GM19328 (cell line): ENCODE data around the gene FRAT1.
"Not testable (repeated sequence)": the region's sequence is repeated elsewhere in the genome, so short reads cannot be mapped to it uniquely, and the experiment has no call there.

ENCODE experiments used
- ATAC-seq: cut with Tn5 transposase; IDR thresholded peaks from one replicate; pipeline ENCODE4 v1.9.1; 2021; ENCODE audit warnings: mild to moderate bottlenecking, moderate library complexity; ENCODE audit not compliant: unreplicated experiment

The FRAT1 gene

GRCh38 chr10:97318772-97319651, at the start of gene FRAT1:
TSS of gene FRAT1 (plus strand) at chr10:97319271. CDS start at chr10:97319454, 183 bp downstream.
- peak; percentile 80 for ATAC-seq

- no peak for ATAC-seq
Measured at GRCh38 chr10:97270523-97271154, 48.4 kb upstream of the FRAT1 start.

GRCh38 chr10:97273700-97274099, 45.4 kb upstream of the FRAT1 start:
- no peak for ATAC-seq

GRCh38 chr10:97274828-97275227, 44.2 kb upstream of the FRAT1 start:
- no peak for ATAC-seq

- no peak for ATAC-seq
Measured at GRCh38 chr10:97277551-97277950, 41.5 kb upstream of the FRAT1 start.

- no peak for ATAC-seq
Measured at GRCh38 chr10:97278491-97278989, 40.5 kb upstream of the FRAT1 start.

- ATAC-seq: no peak
Measured at GRCh38 chr10:97279121-97279815, 39.8 kb upstream of the FRAT1 start.

- ATAC-seq: no peak
Measured at GRCh38 chr10:97280783-97281182, 38.3 kb upstream of the FRAT1 start.

GRCh38 chr10:97290076-97290475, 29.0 kb upstream of the FRAT1 start:
- not testable (repeated sequence) for ATAC-seq

GRCh38 chr10:97290576-97291356, 28.3 kb upstream of the FRAT1 start:
- not testable (repeated sequence) for ATAC-seq

GRCh38 chr10:97291357-97292096, 27.5 kb upstream of the FRAT1 start:
- ATAC-seq: no peak

- peak; percentile 97 for ATAC-seq
Measured at GRCh38 chr10:97292097-97292861, 26.8 kb upstream of the FRAT1 start, which contains the start of gene ARHGAP19. TSS of gene ARHGAP19 (minus strand) at chr10:97292637. CDS start at chr10:97292627, 10 bp downstream.

GRCh38 chr10:97292862-97293198, 26.2 kb upstream of the FRAT1 start:
- no peak for ATAC-seq

GRCh38 chr10:97297556-97298222, 21.4 kb upstream of the FRAT1 start:
- no peak for ATAC-seq

GRCh38 chr10:97298223-97298571, 20.9 kb upstream of the FRAT1 start:
- no peak for ATAC-seq

GRCh38 chr10:97300980-97301379, 18.1 kb upstream of the FRAT1 start:
- ATAC-seq: no peak

- ATAC-seq: no peak
Measured at GRCh38 chr10:97302088-97302791, 16.8 kb upstream of the FRAT1 start.

GRCh38 chr10:97307441-97307840, 11.6 kb upstream of the FRAT1 start:
- no peak for ATAC-seq
